IMR-90 (cell line): ENCODE data around the gene IQSEC1. TPM values are rescaled to one million over a fixed set of nuclear protein-coding genes. Genes with fewer than 3 reads are reported as not detected.

Experiments used
- ATAC-seq: fragments of 200-7000 bp; cut with Tn5 transposase; 2 replicates; pipeline ENCODE4 v1.9.1; 2020; ENCODE audit warnings: low read depth, mild to moderate bottlenecking, moderate library complexity
- BruUV-seq: library from RNA; stranded (reverse); fragments of 400-500 nt; replicated peaks from 2 replicates; lab custom pipeline; 2021; lab: Mats Ljungman, UMichigan
- CTCF ChIA-PET: fragments of 300-600 bp; formaldehyde crosslinking; extraction: SDS; loops from one replicate; lab custom pipeline; 2021; ENCODE audit warnings: antibody characterized with exemption; lab: Yijun Ruan, JAX
- POLR2A ChIA-PET: fragments of 300-600 bp; sonication (Branson Sonifier 250); formaldehyde crosslinking; loops from one replicate; lab custom pipeline; 2022; ENCODE audit warnings: antibody characterized with exemption; ENCODE audit not compliant: unreplicated experiment; lab: Charles Lee
- DNase-seq: peaks from one replicate; pipeline ENCODE4 v3.0.0; 2013
- H2AFZ ChIP-seq: replicated peaks from 2 replicates; pipeline ENCODE3; 2013; ENCODE audit warnings: low read length, mild to moderate bottlenecking; ENCODE audit not compliant: poor library complexity
- H2AK5ac ChIP-seq: 2 replicates; pipeline ENCODE4 v1.6.1; 2013; ENCODE audit warnings: low read depth, low read length, inconsistent platforms
- H2AK9ac ChIP-seq: replicated peaks from 2 replicates; pipeline ENCODE3; 2013; ENCODE audit warnings: mild to moderate bottlenecking, low read depth, low read length, moderate library complexity; ENCODE audit not compliant: poor library complexity
- H2BK120ac ChIP-seq: 2 replicates; pipeline ENCODE4 v1.6.1; 2013; ENCODE audit warnings: low read depth, low read length, inconsistent platforms
- H2BK15ac ChIP-seq: 3 replicates; pipeline ENCODE4 v1.6.1; 2013; ENCODE audit warnings: low read depth, low read length, inconsistent platforms
- H2BK20ac ChIP-seq: 2 replicates; pipeline ENCODE4 v1.6.1; 2013; ENCODE audit warnings: low read depth, mild to moderate bottlenecking, inconsistent platforms, low read length, moderate library complexity
- H2BK5ac ChIP-seq: 2 replicates; pipeline ENCODE4 v1.6.1; 2013; ENCODE audit warnings: mild to moderate bottlenecking, low read depth, low read length, inconsistent platforms; ENCODE audit not compliant: poor library complexity, severe bottlenecking
- H3K14ac ChIP-seq: replicated peaks from 2 replicates; pipeline ENCODE4 v1.6.1; 2013; ENCODE audit warnings: low read depth, low read length, inconsistent platforms
- H3K18ac ChIP-seq: 2 replicates; pipeline ENCODE4 v1.6.1; 2013; ENCODE audit warnings: low read depth, low read length, control low read depth
- H3K23ac ChIP-seq: 2 replicates; pipeline ENCODE4 v1.6.1; 2013; ENCODE audit warnings: low read depth, low read length, inconsistent platforms
- H3K27ac ChIP-seq: 2 replicates; pipeline ENCODE4 v1.5.1; 2013; ENCODE audit warnings: mild to moderate bottlenecking, control low read depth, low read length; ENCODE audit not compliant: insufficient read depth
- H3K27me3 ChIP-seq: 2 replicates; pipeline ENCODE4 v1.6.1; 2013; ENCODE audit warnings: low read length; ENCODE audit not compliant: control insufficient read depth, insufficient read depth
- H3K36me3 ChIP-seq: 2 replicates; pipeline ENCODE4 v1.6.1; 2013; ENCODE audit warnings: low read length, mixed read lengths; ENCODE audit not compliant: control insufficient read depth, insufficient read depth
- H3K4ac ChIP-seq: 2 replicates; pipeline ENCODE4 v1.6.1; 2013; ENCODE audit warnings: low read depth, low read length, inconsistent platforms
- H3K4me1 ChIP-seq: 2 replicates; pipeline ENCODE4 v1.6.1; 2013; ENCODE audit warnings: low read length, mixed read lengths; ENCODE audit not compliant: control insufficient read depth, insufficient read depth
- H3K4me2 ChIP-seq: 2 replicates; pipeline ENCODE4 v1.6.1; 2013; ENCODE audit warnings: low read depth, mild to moderate bottlenecking, control low read depth, low read length, moderate library complexity
- H3K4me3 ChIP-seq: 2 replicates; pipeline ENCODE4 v1.5.1; 2013; ENCODE audit warnings: low read depth, mild to moderate bottlenecking, control low read depth, low read length, moderate library complexity; ENCODE audit not compliant: insufficient read depth
- H3K56ac ChIP-seq: 2 replicates; pipeline ENCODE4 v1.6.1; 2013; ENCODE audit warnings: low read length, inconsistent platforms; ENCODE audit not compliant: insufficient read depth; ENCODE audit errors: extremely low read depth
- H3K79me1 ChIP-seq, 2 experiments: 2 replicates each; pipeline ENCODE4 v1.6.1; 2013; ENCODE audit warnings: low read length in 2 of 2, inconsistent platforms in 1 of 2, low read depth in 1 of 2
- H3K9ac ChIP-seq: 2 replicates; pipeline ENCODE4 v1.6.1; 2013; ENCODE audit warnings: low read depth, low read length, control low read depth
- H3K9me1 ChIP-seq: 2 replicates; pipeline ENCODE4 v1.6.1; 2013; ENCODE audit warnings: low read length, inconsistent platforms; ENCODE audit not compliant: insufficient read depth
- H3K9me3 ChIP-seq: 2 replicates; pipeline ENCODE4 v1.6.1; 2013; ENCODE audit warnings: low read length; ENCODE audit not compliant: control insufficient read depth, insufficient read depth
- H4K20me1 ChIP-seq: 2 replicates; pipeline ENCODE4 v1.6.1; 2013; ENCODE audit warnings: low read length, inconsistent platforms; ENCODE audit not compliant: insufficient read depth
- H4K5ac ChIP-seq: 2 replicates; pipeline ENCODE4 v1.6.1; 2013; ENCODE audit warnings: mild to moderate bottlenecking, low read depth, low read length, control low read depth
- H4K8ac ChIP-seq, 2 experiments: 2 replicates each; pipeline ENCODE4 v1.6.1; 2013; ENCODE audit warnings: low read depth in 2 of 2, low read length in 2 of 2, control low read depth in 1 of 2, inconsistent platforms in 1 of 2
- H4K91ac ChIP-seq: 2 replicates; pipeline ENCODE4 v1.6.1; 2013; ENCODE audit warnings: low read depth, low read length, inconsistent platforms; ENCODE audit not compliant: insufficient read depth
- BHLHE40 ChIP-seq: fragments of 150-350 bp; IDR thresholded peaks from 2 replicates; pipeline ENCODE4 v1.6.1; 2016; ENCODE audit warnings: mild to moderate bottlenecking, low read depth, low read length
- CEBPB ChIP-seq: IDR thresholded peaks from 2 replicates; pipeline ENCODE4 v1.6.1; 2012; ENCODE audit warnings: low read depth, low read length, improper control_type of control experiment
- MXI1 ChIP-seq: IDR thresholded peaks from 2 replicates; pipeline ENCODE4 v1.6.1; 2012; ENCODE audit warnings: low read depth, mild to moderate bottlenecking, low read length, moderate library complexity, borderline replicate concordance
- NFE2L2 ChIP-seq: fragments of 150-350 bp; IDR thresholded peaks from 2 replicates; pipeline ENCODE4 v1.6.1; 2016; ENCODE audit warnings: low read depth, mild to moderate bottlenecking, low read length
- RAD21 ChIP-seq: IDR thresholded peaks from 2 replicates; pipeline ENCODE4 v1.6.1; 2012; ENCODE audit warnings: low read length, improper control_type of control experiment
- RFX5 ChIP-seq: IDR thresholded peaks from 2 replicates; pipeline ENCODE4 v1.8.0; 2012; ENCODE audit warnings: low read depth, mild to moderate bottlenecking, low read length, moderate library complexity
- WGBS, 2 experiments: methylation state at CpG; one replicate each; pipeline versions ENCODE4 v1.1.5 to v1.1.7; 2013; ENCODE audit warnings: missing lambda C conversion rate in 2 of 2; ENCODE audit not compliant: insufficient read length in 1 of 2; ENCODE audit errors: extremely low coverage in 2 of 2; 5-methylcytosine and 5-hydroxymethylcytosine counted together
- dilution Hi-C: fragments of 300-500 bp; cut with HindIII; formaldehyde crosslinking; loops from one replicate; pipeline ENCODE4 v1.14.3; 2018; ENCODE audit warnings: low sequenced_read_pairs; ENCODE audit not compliant: unreplicated experiment
- in situ Hi-C: fragments of 300-500 bp; cut with MboI; formaldehyde crosslinking; loops from 3 replicates; pipeline ENCODE4 v1.14.3; 2019; ENCODE audit warnings: low sequenced_read_pairs, inconsistent platforms, mixed read lengths
- intact Hi-C: fragments of 100-400 bp; cut with micrococcal nuclease; formaldehyde crosslinking; loops from 2 replicates; pipeline ENCODE4 v1.10.0; 2022
- polyA plus RNA-seq, 3 experiments: library from polyadenylated mRNA; depleted of rRNA; stranded (reverse); fragments of >200 nt; gene quantifications; 2 replicates each; pipeline ENCODE4 v1.2.3, GENCODE V29; 2012; ENCODE audit warnings: low replicate concordance in 1 of 3
- total RNA-seq: library from RNA; depleted of rRNA; stranded (reverse); fragments of >200 nt; gene quantifications from 2 replicates; pipeline ENCODE4 v1.2.3, GENCODE V29; 2012
- TF ChIP-seq, protein P1 (sequence below): fragments of 150-350 bp; IDR thresholded peaks from 2 replicates; pipeline ENCODE4 v1.6.1; 2016; ENCODE audit warnings: low read depth, mild to moderate bottlenecking, low read length, moderate library complexity, borderline replicate concordance
- TF ChIP-seq, protein P2 (sequence below): conservative IDR thresholded peaks from 2 replicates; pipeline ENCODE4 v1.5.1; 2012; ENCODE audit warnings: mild to moderate bottlenecking, low read depth, low read length, improper control_type of control experiment

The IQSEC1 gene
- total and polyA plus RNA-seq, 2 of the 4 experiments (the other 2 are of a cell fraction), result 5.9 to 11.9 TPM

GRCh38 chr3:13021141-13022114, 51.8 kb downstream of the IQSEC1 start:
- 0 out of 2 replicates have a peak overlapping the region, but pooled peaks have one; percentile 1 for H3K27ac ChIP-seq
- in situ Hi-C loops, result no loop called here

More at GRCh38 chr3:13021141-13022114, 51.8 kb downstream of the IQSEC1 start:
- ChIA-PET POLR2A (no interaction called here), CTCF (no interaction called here)
- Histone ChIP-seq H4K91ac (peak overlapping the region; percentile 32; the same call in 1 of the 2 replicates), H4K8ac (no peak overlapping the region), H3K27me3 (no peaks in the 10 kb centered on the region), H2AK5ac (peak overlapping the region; percentile 76), H2AFZ (peak overlapping the region; percentile 89), H3K9me1 (peaks cover 10% of the 10 kb centered on the region; the same call in 1 of the 2 replicates), H3K18ac (peak overlapping the region; percentile 14; the same call in 1 of the 2 replicates), H3K79me1 (no peaks in the 10 kb centered on the region), H4K5ac (no peak overlapping the region; the same call in 1 of the 2 replicates), H3K14ac (peak overlapping the region; percentile 66; the same call in 1 of the 2 replicates), H2AK9ac (peak overlapping the region; percentile 59), H2BK120ac (no peak overlapping the region), H3K9ac (peak overlapping the region; percentile 5; the same call in 1 of the 2 replicates), H3K4me1 (peaks cover 32% of the 10 kb centered on the region), H3K56ac (no peak overlapping the region), H3K4ac (peak overlapping the region; percentile 4; the same call in 1 of the 2 replicates), H3K4me2 (peak overlapping the region; percentile 20; the same call in 1 of the 2 replicates), H3K36me3 (no peaks in the 10 kb centered on the region), H3K9me3 (no peaks in the 10 kb centered on the region), H2BK5ac (no peak overlapping the region), H3K23ac (no peak overlapping the region; the same call in 1 of the 2 replicates), H3K4me3 (no peak overlapping the region), H4K20me1 (0 out of 2 replicates have a peak, but pooled peaks cover 3% of the 10 kb centered on the region), H2BK20ac (no peak overlapping the region), H2BK15ac (no peak overlapping the region)
- WGBS, 2 experiments, result 81% methylated on average over 16 of the region's 32 CpGs; no CpG with 5 or more reads in 1 of the 2 experiments
- BruUV-seq, result no TSS peak
- intact Hi-C loops (no loop called here), dilution Hi-C loops (no loop called here)
- ATAC-seq (no peak), DNase-seq (no peak)
- TF ChIP-seq CEBPB, result no peak
- no peak for TF ChIP-seq RFX5
- TF ChIP-seq BHLHE40, result no peak
- TF ChIP-seq, protein P1, sequence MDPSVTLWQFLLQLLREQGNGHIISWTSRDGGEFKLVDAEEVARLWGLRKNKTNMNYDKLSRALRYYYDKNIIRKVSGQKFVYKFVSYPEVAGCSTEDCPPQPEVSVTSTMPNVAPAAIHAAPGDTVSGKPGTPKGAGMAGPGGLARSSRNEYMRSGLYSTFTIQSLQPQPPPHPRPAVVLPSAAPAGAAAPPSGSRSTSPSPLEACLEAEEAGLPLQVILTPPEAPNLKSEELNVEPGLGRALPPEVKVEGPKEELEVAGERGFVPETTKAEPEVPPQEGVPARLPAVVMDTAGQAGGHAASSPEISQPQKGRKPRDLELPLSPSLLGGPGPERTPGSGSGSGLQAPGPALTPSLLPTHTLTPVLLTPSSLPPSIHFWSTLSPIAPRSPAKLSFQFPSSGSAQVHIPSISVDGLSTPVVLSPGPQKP, result no peak
- TF ChIP-seq, protein P2, sequence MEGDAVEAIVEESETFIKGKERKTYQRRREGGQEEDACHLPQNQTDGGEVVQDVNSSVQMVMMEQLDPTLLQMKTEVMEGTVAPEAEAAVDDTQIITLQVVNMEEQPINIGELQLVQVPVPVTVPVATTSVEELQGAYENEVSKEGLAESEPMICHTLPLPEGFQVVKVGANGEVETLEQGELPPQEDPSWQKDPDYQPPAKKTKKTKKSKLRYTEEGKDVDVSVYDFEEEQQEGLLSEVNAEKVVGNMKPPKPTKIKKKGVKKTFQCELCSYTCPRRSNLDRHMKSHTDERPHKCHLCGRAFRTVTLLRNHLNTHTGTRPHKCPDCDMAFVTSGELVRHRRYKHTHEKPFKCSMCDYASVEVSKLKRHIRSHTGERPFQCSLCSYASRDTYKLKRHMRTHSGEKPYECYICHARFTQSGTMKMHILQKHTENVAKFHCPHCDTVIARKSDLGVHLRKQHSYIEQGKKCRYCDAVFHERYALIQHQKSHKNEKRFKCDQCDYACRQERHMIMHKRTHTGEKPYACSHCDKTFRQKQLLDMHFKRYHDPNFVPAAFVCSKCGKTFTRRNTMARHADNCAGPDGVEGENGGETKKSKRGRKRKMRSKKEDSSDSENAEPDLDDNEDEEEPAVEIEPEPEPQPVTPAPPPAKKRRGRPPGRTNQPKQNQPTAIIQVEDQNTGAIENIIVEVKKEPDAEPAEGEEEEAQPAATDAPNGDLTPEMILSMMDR, result no peak
- TF ChIP-seq RAD21, result no peak
- TF ChIP-seq MXI1, result no peak
- no peak for TF ChIP-seq NFE2L2
